Stimulated activated naive B cell treated with anti-CD40 and anti-IgM and Interleukin-4, amounts not matched to agents 10 μg/mL and 1 μg/mL and 100 μg/mL, for 72 hours (primary cell): ENCODE data around the gene ZNF256.
"Not testable (repeated sequence)": the region's sequence is repeated elsewhere in the genome, so short reads cannot be mapped to it uniquely, and the experiment has no call there.

Experiments used
- ATAC-seq, 2 donors: fragments of 150-1000 bp; cut with Tn5 transposase; replicated peaks; 2 replicates each; pipeline ENCODE4 v1.10.0; 2021; ENCODE audit warnings: moderate library complexity in 1 of 2
- DNase-seq: peaks from one replicate; pipeline ENCODE4 v3.0.0; 2021
- H3K27ac Mint-ChIP-seq: one replicate; pipeline ENCODE4 v1.8.0; 2022; ENCODE audit warnings: mild to moderate bottlenecking, mixed read lengths
- H3K27me3 Mint-ChIP-seq, 2 donors: one replicate each; pipeline ENCODE4 v1.8.0; 2022; ENCODE audit warnings: mixed read lengths in 2 of 2
- H3K36me3 Mint-ChIP-seq, 2 donors: one replicate each; pipeline ENCODE4 v1.8.0; 2022; ENCODE audit warnings: mixed read lengths in 2 of 2, mild to moderate bottlenecking in 1 of 2
- H3K4me1 Mint-ChIP-seq, 2 donors: one replicate each; pipeline ENCODE4 v1.8.0; 2022; ENCODE audit warnings: mixed read lengths in 2 of 2, mild to moderate bottlenecking in 1 of 2
- H3K4me3 Mint-ChIP-seq, 2 donors: one replicate each; pipeline ENCODE4 v1.8.0; 2022; ENCODE audit warnings: mild to moderate bottlenecking in 2 of 2, mixed read lengths in 2 of 2, moderate library complexity in 1 of 2
- H3K9me3 Mint-ChIP-seq, 2 donors: one replicate each; pipeline ENCODE4 v1.8.0; 2022; ENCODE audit warnings: mixed read lengths in 2 of 2, mild to moderate bottlenecking in 1 of 2

Gene ZNF256

GRCh38 chr19:57927587-57927986 lies 19.9 kb downstream of the ZNF256 start:
- Mint-ChIP-seq H3K36me3 (peaks cover 75 to 84% of the 10 kb centered on the region in 2 donors), H3K27me3 (no peaks in the 10 kb centered on the region), H3K9me3 (peaks cover 29 to 34% of the 10 kb centered on the region in 2 donors), H3K4me1 (peaks cover 0 to 5% of the 10 kb centered on the region in 2 donors), H3K27ac (no peak overlapping the region), H3K4me3 (no peak overlapping the region)
- DNase-seq (no peak), ATAC-seq (no peak)

- ATAC-seq = peak; percentile 98
- H3K36me3 Mint-ChIP-seq = peaks cover 50 to 68% of the 10 kb centered on the region in 2 donors
Measured at GRCh38 chr19:57916168-57916995, 31.1 kb downstream of the ZNF256 start, which contains the start of gene ZNF417. TSS of gene ZNF417 (minus strand) at chr19:57916592. CDS start at chr19:57916411, 181 bp downstream.

GRCh38 chr19:57914531-57914930 lies 33.0 kb downstream of the ZNF256 start:
- peaks cover 39 to 50% of the 10 kb centered on the region in 2 donors for H3K4me1 Mint-ChIP-seq
- ATAC-seq (no peak), DNase-seq (no peak)
- no peaks in the 10 kb centered on the region for H3K9me3 Mint-ChIP-seq
- H3K27ac Mint-ChIP-seq = no peak overlapping the region
- no peak overlapping the region for H3K4me3 Mint-ChIP-seq
- peaks cover 46 to 64% of the 10 kb centered on the region in 2 donors for H3K36me3 Mint-ChIP-seq
- H3K27me3 Mint-ChIP-seq = no peaks in the 10 kb centered on the region

More at GRCh38 chr19:57916168-57916995, 31.1 kb downstream of the ZNF256 start, which contains the start of gene ZNF417:
- Mint-ChIP-seq H3K27ac (peak within 1 kb of the TSS; percentile 97), H3K4me3 (peak within 1 kb of the TSS; percentile 93 to 96), H3K4me1 (peaks cover 36 to 48% of the 10 kb centered on the region in 2 donors)
- DNase-seq = peak; percentile 89
- not testable (repeated sequence) for H3K27me3 Mint-ChIP-seq, H3K9me3 Mint-ChIP-seq

GRCh38 chr19:57907394-57907793 lies 40.1 kb downstream of the ZNF256 start:
- H3K4me1 Mint-ChIP-seq = peaks cover 21 to 44% of the 10 kb centered on the region in 2 donors
- H3K27ac Mint-ChIP-seq = no peak overlapping the region
- DNase-seq (no peak), ATAC-seq (no peak)
- H3K36me3 Mint-ChIP-seq = peaks cover 32 to 55% of the 10 kb centered on the region in 2 donors
- no peak overlapping the region for H3K4me3 Mint-ChIP-seq
- no peaks in the 10 kb centered on the region for H3K27me3 Mint-ChIP-seq
- H3K9me3 Mint-ChIP-seq = no peaks in the 10 kb centered on the region

- H3K27me3 Mint-ChIP-seq = no peaks in the 10 kb centered on the region
- DNase-seq (no peak), ATAC-seq (peak; percentile 62 to 69)
- peaks cover 11 to 32% of the 10 kb centered on the region in 2 donors for H3K4me1 Mint-ChIP-seq
- no peaks in the 10 kb centered on the region for H3K9me3 Mint-ChIP-seq
- H3K4me3 Mint-ChIP-seq = no peak overlapping the region
- H3K27ac Mint-ChIP-seq = peak overlapping the region; percentile 80
- peaks cover 16 to 38% of the 10 kb centered on the region in 2 donors for H3K36me3 Mint-ChIP-seq
Measured at GRCh38 chr19:57905258-57905657, 42.2 kb downstream of the ZNF256 start.

GRCh38 chr19:57903618-57904184 lies 43.8 kb downstream of the ZNF256 start:
- H3K4me3 Mint-ChIP-seq = no peak overlapping the region
- H3K27ac Mint-ChIP-seq = no peak overlapping the region
- H3K4me1 Mint-ChIP-seq = peaks cover 11 to 32% of the 10 kb centered on the region in 2 donors
- no peaks in the 10 kb centered on the region for H3K9me3 Mint-ChIP-seq
- peaks cover 12 to 29% of the 10 kb centered on the region in 2 donors for H3K36me3 Mint-ChIP-seq
- DNase-seq (no peak), ATAC-seq (no peak)
- no peaks in the 10 kb centered on the region for H3K27me3 Mint-ChIP-seq

- Mint-ChIP-seq H3K9me3 (no peaks in the 10 kb centered on the region), H3K27me3 (no peaks in the 10 kb centered on the region), H3K4me3 (no peak overlapping the region), H3K27ac (no peak overlapping the region), H3K4me1 (peaks cover 10 to 17% of the 10 kb centered on the region in 2 donors), H3K36me3 (peaks cover 8 to 21% of the 10 kb centered on the region in 2 donors)
- DNase-seq (no peak), ATAC-seq (no peak)
Measured at GRCh38 chr19:57900311-57900710, 47.2 kb downstream of the ZNF256 start.
